Measurements from ENCODE around the gene UROC1. TPM values are rescaled to one million over a fixed set of nuclear protein-coding genes. Genes with fewer than 3 reads are reported as not detected.

Gene UROC1
- total RNA-seq, 2 donors from 2014 or later: 0.17 TPM; not detected in 1

- DNase-seq (ENCODE audit: low spot score): no peak
- WGBS: 95% methylated on average over 6 of the region's 6 CpGs
- intact Hi-C loops (cut with DNase I): no loop called here
- Histone ChIP-seq H3K27ac (no peak overlapping the region), H3K36me3 (no peaks in the 10 kb centered on the region), H3K4me1 (replicated peaks) (no peaks in the 10 kb centered on the region), H3K9me3 (no peaks in the 10 kb centered on the region), H3K4me3 (no peak overlapping the region), H3K27me3 (replicated peaks; ENCODE audit: insufficient read depth) (peaks cover 16% of the 10 kb centered on the region)
- TF ChIP-seq POLR2AphosphoS5 (IDR thresholded peaks at IDR 0.05): no peak
- no peak for TF ChIP-seq POLR2A (IDR thresholded peaks at IDR 0.05)
- TF ChIP-seq, protein P1, sequence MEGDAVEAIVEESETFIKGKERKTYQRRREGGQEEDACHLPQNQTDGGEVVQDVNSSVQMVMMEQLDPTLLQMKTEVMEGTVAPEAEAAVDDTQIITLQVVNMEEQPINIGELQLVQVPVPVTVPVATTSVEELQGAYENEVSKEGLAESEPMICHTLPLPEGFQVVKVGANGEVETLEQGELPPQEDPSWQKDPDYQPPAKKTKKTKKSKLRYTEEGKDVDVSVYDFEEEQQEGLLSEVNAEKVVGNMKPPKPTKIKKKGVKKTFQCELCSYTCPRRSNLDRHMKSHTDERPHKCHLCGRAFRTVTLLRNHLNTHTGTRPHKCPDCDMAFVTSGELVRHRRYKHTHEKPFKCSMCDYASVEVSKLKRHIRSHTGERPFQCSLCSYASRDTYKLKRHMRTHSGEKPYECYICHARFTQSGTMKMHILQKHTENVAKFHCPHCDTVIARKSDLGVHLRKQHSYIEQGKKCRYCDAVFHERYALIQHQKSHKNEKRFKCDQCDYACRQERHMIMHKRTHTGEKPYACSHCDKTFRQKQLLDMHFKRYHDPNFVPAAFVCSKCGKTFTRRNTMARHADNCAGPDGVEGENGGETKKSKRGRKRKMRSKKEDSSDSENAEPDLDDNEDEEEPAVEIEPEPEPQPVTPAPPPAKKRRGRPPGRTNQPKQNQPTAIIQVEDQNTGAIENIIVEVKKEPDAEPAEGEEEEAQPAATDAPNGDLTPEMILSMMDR (IDR thresholded peaks at IDR 0.05): no peak
These were observed 28.4 kb upstream of the UROC1 start for GRCh38 chr3:126546013-126546412.

DNA sequence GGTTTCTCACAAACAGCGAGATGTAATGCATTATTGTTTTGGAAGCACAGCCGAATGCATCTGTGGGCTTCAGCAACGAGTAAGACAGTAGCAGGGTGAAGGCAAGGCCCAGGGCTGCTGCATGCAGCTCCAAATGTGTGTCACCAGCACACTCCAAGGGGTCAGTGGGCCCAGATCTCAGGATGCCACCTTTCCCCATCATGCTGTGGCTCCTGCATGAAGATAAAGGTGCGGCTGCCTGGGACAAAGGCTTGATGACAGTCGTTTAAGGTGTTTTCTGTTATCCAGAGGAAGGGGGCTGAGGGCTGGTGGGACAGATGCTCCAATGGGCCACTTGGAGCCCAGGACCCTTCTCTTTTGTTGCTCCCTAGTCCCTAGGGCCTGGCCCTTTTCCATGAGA, 28.0 kb upstream of the UROC1 start:
- no peak for DNase-seq (ENCODE audit: low spot score)
- no peak overlapping the region for H3K27ac ChIP-seq
- H3K27me3 ChIP-seq (replicated peaks; ENCODE audit: insufficient read depth): peaks cover 16% of the 10 kb centered on the region
- H3K9me3 ChIP-seq: no peaks in the 10 kb centered on the region
- TF ChIP-seq, protein P1 (IDR thresholded peaks at IDR 0.05): no peak
- no peak for TF ChIP-seq POLR2AphosphoS5 (IDR thresholded peaks at IDR 0.05)
- no peak for TF ChIP-seq POLR2A (IDR thresholded peaks at IDR 0.05)
- no peak overlapping the region for H3K4me3 ChIP-seq
- no peaks in the 10 kb centered on the region for H3K4me1 ChIP-seq (replicated peaks)
- WGBS: 82% methylated on average over 5 of the region's 5 CpGs
- no peaks in the 10 kb centered on the region for H3K36me3 ChIP-seq
- intact Hi-C loops (cut with DNase I): no loop called here

GRCh38 chr3:126544596-126545281, 27.2 kb upstream of the UROC1 start:
- no peaks in the 10 kb centered on the region for H3K36me3 ChIP-seq
- intact Hi-C loops (cut with DNase I): no loop called here

DNA sequence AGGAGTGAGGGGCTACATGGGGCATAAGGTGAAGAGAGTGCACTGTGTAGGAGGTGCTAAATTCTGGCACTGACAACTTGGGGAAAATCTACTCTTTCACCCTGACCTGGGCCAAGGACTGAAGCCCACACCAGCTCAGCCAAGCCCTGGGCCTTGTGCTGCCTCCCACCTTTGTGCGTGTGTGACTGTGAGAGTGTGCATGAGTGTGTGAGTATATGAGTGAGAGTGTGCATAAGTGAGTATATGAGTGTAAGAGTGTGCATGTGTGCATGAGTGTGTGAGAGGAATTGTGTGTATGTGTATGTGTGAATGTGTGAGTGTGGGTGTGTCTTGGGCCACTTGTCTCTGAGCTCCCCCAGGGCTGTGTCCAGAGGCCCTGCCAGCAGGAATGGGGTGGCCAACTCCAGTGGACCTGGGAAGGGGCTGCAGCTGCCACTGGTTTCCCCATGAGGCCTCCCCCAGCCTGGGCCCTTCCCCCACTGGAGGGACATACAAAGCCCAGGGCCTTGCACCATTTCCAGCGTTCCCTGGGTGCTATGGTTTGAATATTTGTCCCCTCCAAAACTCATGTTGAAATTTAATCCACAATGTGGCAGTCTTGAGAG, 26.0 kb upstream of the UROC1 start:
- WGBS: 91% methylated on average over 2 of the region's 2 CpGs
- Histone ChIP-seq H3K27me3 (replicated peaks; ENCODE audit: insufficient read depth) (peaks cover 16% of the 10 kb centered on the region), H3K27ac (no peak overlapping the region), H3K36me3 (no peaks in the 10 kb centered on the region), H3K4me1 (replicated peaks) (no peaks in the 10 kb centered on the region), H3K9me3 (no peaks in the 10 kb centered on the region), H3K4me3 (no peak overlapping the region)
- TF ChIP-seq POLR2AphosphoS5 (IDR thresholded peaks at IDR 0.05) (no peak), POLR2A (IDR thresholded peaks at IDR 0.05) (no peak)
- TF ChIP-seq, protein P1 (IDR thresholded peaks at IDR 0.05): no peak
- intact Hi-C loops (cut with DNase I): no loop called here
- no peak for DNase-seq (ENCODE audit: low spot score)

More at GRCh38 chr3:126544596-126545281, 27.2 kb upstream of the UROC1 start:
- TF ChIP-seq POLR2AphosphoS5 (IDR thresholded peaks at IDR 0.05): no peak
- TF ChIP-seq POLR2A (IDR thresholded peaks at IDR 0.05): no peak
- TF ChIP-seq, protein P1 (IDR thresholded peaks at IDR 0.05): no peak
- Histone ChIP-seq H3K4me3 (no peak overlapping the region), H3K9me3 (no peaks in the 10 kb centered on the region), H3K27me3 (replicated peaks; ENCODE audit: insufficient read depth) (peaks cover 16% of the 10 kb centered on the region), H3K4me1 (replicated peaks) (no peaks in the 10 kb centered on the region), H3K27ac (no peak overlapping the region)
- WGBS: 76% methylated on average over 7 of the region's 7 CpGs
- DNase-seq (ENCODE audit: low spot score): no peak

All from prostate gland (tissue), 2 donors.